Non-pigmented ciliary epithelial cell (primary cell): ENCODE measurements around the gene P2RY8.
"Not testable (repeated sequence)": the region's sequence is repeated elsewhere in the genome, so short reads cannot be mapped to it uniquely, and the experiment has no call there.

Experiments used
- DNase-seq: peaks from one replicate; pipeline ENCODE4 v3.0.0-alpha.2; 2010; ENCODE audit warnings: low read depth

P2RY8 gene

GRCh38 chrX:1444561-1445500, 92.2 kb downstream of the P2RY8 start:
- no peak for DNase-seq

GRCh38 chrX:1443496-1444075, 93.4 kb downstream of the P2RY8 start:
- DNase-seq, result no peak

- no peak for DNase-seq
Measured at GRCh38 chrX:1442724-1443367, 94.1 kb downstream of the P2RY8 start.

GRCh38 chrX:1442016-1442665, 94.8 kb downstream of the P2RY8 start:
- no peak for DNase-seq

DNA sequence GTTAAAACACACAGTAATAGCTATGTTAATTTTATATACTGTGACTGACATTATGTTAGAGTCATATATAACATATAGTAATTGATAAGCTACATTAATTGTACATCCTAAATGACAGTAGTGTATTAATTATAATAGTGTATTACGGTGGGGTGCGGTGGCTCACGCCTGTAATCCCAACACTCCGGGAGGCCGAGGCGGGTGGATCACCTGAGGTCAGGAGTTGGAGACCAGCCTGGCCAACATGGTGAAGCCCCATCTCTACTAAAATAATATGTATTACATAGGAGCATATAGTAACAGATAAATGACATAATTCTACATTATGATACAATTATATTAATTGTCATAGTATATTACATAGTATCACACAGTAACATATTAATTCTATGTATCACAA, 96.5 kb downstream of the P2RY8 start:
- no peak for DNase-seq

GRCh38 chrX:1435241-1435895, 101.6 kb downstream of the P2RY8 start:
- no peak for DNase-seq

DNA sequence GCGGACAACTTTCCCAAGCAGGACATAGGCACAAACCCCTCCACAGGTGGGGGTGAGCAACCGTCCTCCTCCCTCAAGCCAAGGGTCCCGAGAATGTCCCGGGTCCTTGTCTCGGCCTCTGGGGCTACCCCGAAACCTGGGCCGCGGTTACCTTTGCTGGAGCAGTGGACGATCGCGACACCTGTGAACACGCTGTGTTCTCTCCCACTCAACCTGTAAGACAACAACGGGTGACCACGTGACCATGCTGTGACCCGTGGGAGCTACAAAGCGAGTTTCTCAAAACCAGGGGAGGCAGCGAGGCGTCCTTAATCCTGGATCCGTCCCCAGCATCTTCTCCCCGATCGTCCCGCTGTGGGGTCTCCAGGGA, 102.1 kb downstream of the P2RY8 start:
- no peak for DNase-seq

GRCh38 chrX:1433646-1434357, 103.2 kb downstream of the P2RY8 start:
- DNase-seq, result no peak

- DNase-seq, result no peak
Measured at GRCh38 chrX:1430451-1430850, 106.5 kb downstream of the P2RY8 start.

GRCh38 chrX:1427756-1428155, 109.2 kb downstream of the P2RY8 start:
- no peak for DNase-seq

GRCh38 chrX:1426321-1426720, 110.7 kb downstream of the P2RY8 start:
- DNase-seq, result not testable (repeated sequence)

GRCh38 chrX:1425381-1425780, 111.6 kb downstream of the P2RY8 start:
- no peak for DNase-seq

- no peak for DNase-seq
Measured at GRCh38 chrX:1424147-1424851, 112.7 kb downstream of the P2RY8 start.

DNA sequence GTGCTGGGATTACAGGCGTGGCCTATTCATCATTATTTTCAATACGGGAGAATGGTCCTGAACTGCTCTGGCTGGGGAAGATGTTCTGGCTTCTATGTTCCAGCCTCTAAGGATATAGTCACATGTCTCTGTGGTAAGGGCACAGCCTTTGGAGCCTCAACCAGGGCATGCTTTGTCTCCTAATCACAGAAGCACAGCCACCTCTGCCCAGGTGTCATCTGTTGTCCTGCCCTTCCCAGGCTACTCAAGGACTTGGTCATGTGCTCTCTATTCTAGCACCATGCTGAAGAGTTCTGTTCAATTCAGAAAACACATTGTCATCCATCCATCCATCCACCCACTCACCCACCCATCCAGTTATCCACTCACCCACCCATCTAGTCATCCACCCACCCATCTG, 113.8 kb downstream of the P2RY8 start:
- no peak for DNase-seq

GRCh38 chrX:1422135-1422465, 114.9 kb downstream of the P2RY8 start:
- no peak for DNase-seq

- no peak for DNase-seq
Measured at GRCh38 chrX:1421433-1422134, 115.4 kb downstream of the P2RY8 start.

DNA sequence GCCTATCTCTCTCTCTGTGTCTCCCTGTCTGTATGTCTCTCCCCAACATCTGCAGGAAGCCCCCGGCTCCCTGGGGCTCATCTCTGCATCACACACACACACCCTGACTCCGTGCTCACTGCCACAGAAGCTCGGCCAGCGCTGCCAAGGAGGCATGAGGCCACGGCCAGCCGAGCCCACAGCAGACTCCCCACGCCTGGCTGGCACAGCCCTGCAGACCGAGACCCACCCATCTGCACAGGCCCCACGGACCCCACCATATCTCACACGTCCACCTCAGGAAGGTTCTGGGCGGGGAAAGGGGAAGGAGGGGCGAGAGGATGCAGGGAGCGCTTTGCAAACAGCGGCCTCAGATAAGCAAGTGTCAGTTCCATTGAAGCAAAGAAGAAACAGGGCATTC, 116.6 kb downstream of the P2RY8 start:
- no peak for DNase-seq

DNA sequence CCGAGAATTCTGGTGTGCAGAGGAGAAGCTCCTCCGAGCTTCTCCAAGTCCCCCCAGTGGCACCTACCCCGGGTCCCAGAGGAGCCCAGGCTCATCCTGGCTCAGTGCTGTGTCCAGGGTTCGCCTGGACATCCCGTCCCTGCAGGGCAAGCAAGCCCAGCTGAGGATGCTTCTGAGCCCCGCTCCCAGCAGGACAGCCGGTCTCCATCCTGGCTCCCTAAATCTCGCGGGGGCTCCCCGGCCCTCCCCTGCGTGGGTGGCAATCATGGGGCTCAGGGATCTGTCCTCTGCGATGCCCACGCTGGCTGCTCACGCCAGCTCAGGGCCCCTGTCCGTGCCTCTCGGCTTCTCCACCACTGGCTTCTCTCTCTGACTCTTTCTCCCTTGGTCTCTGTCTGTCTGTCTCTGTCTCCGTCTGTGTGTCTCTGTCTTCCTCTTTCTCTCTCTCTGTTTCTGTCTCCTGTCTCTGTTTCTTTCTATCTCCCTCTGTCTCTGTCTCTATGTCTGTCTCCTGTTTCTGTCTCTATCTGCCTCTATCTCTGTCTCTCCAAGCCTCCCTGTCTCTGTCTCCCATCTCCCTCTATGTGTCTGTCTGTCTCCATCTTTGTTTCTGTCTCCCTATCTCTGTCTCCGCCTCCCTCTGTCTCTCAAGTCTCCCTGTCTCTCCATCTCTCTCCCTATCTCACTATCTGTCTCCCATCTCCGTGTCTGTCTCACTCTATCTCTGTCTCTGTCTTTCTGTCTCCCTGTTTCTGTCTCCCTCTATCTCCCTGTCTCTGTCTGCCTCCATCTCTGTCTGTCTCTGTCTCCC, 117.2 kb downstream of the P2RY8 start:
- no peak for DNase-seq

GRCh38 chrX:1418901-1419544, 118.0 kb downstream of the P2RY8 start:
- DNase-seq, result no peak
